IPS-20b (cell line): ENCODE data around the gene GJD4.

Experiments
- H3K27ac ChIP-seq: one replicate; pipeline ENCODE4 v1.5.1; 2013; ENCODE audit warnings: low read length
- H3K27me3 ChIP-seq: 2 replicates; pipeline ENCODE4 v1.6.1; 2013; ENCODE audit warnings: mild to moderate bottlenecking, low read length, inconsistent platforms; ENCODE audit not compliant: insufficient read depth
- H3K36me3 ChIP-seq: 2 replicates; pipeline ENCODE4 v1.6.1; 2013; ENCODE audit warnings: low read depth, mild to moderate bottlenecking, inconsistent platforms, low read length, moderate library complexity; ENCODE audit not compliant: insufficient read depth
- H3K4me1 ChIP-seq: 2 replicates; pipeline ENCODE4 v1.6.1; 2013; ENCODE audit warnings: mild to moderate bottlenecking, control low read depth, inconsistent platforms, low read length, moderate library complexity; ENCODE audit not compliant: insufficient read depth
- H3K4me3 ChIP-seq: 2 replicates; pipeline ENCODE4 v1.5.1; 2013; ENCODE audit warnings: mild to moderate bottlenecking, low read length, inconsistent platforms
- H3K9ac ChIP-seq: 2 replicates; pipeline ENCODE4 v1.6.1; 2013; ENCODE audit warnings: low read depth, mild to moderate bottlenecking, inconsistent platforms, low read length, moderate library complexity
- H3K9me3 ChIP-seq: 2 replicates; pipeline ENCODE4 v1.6.1; 2013; ENCODE audit warnings: mild to moderate bottlenecking, low read depth, low read length, inconsistent platforms; ENCODE audit not compliant: insufficient read depth

Gene GJD4, protein sequence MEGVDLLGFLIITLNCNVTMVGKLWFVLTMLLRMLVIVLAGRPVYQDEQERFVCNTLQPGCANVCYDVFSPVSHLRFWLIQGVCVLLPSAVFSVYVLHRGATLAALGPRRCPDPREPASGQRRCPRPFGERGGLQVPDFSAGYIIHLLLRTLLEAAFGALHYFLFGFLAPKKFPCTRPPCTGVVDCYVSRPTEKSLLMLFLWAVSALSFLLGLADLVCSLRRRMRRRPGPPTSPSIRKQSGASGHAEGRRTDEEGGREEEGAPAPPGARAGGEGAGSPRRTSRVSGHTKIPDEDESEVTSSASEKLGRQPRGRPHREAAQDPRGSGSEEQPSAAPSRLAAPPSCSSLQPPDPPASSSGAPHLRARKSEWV

DNA sequence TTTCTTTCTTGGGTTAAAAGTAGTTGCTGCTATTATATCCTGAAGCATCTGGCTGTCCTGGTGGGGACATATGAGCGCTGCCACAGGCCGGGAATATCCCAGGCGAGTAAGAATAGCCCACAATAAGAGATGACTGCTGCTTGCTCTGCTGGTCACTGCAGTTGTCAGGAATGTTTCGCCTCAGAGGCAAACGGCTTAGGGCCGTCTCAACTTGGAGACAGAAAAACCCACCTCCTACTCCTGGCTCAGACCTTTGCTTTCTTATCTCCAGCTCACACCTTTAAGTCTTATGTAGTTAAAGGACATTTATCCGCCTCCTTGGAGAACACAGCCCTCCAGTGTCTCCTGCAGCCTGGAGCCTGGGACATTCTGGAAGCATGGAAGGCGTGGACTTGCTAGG is at the start of gene GJD4:
Gene GJD4, plus strand, starts transcription at position 151 of the 400 bp plus-strand sequence. Its CDS starts 227 bp downstream, at position 378.
- Histone ChIP-seq H3K9ac (no peak within 1 kb of the TSS), H3K9me3 (peaks cover 4% of the 10 kb centered on the region), H3K27me3 (no peaks in the 10 kb centered on the region), H3K4me3 (no peak within 1 kb of the TSS), H3K36me3 (no peaks in the 10 kb centered on the region), H3K4me1 (no peaks in the 10 kb centered on the region), H3K27ac (no peak within 1 kb of the TSS)

DNA sequence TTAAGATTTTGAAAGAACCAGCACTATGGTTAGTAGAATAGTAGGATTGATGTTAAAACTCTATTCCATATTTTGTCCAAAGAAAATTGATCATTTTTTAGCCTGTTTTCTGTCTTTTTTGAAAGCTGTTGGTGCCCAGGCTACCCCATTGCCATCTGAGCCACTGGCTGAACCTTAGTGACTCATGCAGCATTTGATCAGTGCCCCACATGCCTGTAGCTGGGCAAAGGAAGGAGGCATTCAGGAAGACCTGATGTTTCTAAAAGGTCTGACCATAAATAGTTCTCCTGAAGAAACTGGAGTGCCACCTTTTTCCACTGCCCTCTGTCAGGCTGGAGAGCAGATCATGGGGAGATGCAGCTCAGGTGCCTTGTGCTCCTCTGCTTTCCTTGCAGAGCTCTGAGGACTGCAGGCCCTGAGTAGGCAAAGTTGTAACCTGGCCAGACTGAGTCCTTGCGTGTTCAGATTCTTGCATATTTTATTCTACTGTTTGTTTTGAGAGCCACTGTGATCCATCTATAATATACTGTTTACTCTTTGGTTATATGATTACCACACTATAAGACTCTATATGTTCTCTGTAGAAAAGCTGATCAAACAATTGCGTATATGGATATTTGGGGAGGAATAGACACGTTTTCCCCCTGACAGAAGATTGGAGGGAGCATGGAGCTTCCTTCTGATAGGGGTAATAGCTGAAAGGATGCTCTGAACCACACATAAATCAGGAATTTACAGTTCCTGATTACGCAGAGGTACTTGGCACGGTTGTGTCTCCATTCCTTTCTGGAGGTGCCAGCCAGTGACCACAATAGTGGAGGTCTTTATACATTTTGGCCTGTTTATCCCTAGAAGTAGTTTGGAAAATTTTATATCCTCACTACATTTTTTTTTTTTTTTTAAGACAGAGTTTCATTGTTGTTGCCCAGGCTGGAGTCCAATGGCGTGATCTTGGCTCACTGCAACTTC is 48.9 kb upstream of the GJD4 start:
- Histone ChIP-seq H3K4me3 (no peak overlapping the region), H3K4me1 (peaks cover 4% of the 10 kb centered on the region; the same call in 1 of the 2 replicates), H3K9ac (no peak overlapping the region), H3K27ac (no peak overlapping the region), H3K9me3 (no peaks in the 10 kb centered on the region), H3K27me3 (no peaks in the 10 kb centered on the region), H3K36me3 (0 out of 2 replicates have a peak, but pooled peaks cover 6% of the 10 kb centered on the region)

DNA sequence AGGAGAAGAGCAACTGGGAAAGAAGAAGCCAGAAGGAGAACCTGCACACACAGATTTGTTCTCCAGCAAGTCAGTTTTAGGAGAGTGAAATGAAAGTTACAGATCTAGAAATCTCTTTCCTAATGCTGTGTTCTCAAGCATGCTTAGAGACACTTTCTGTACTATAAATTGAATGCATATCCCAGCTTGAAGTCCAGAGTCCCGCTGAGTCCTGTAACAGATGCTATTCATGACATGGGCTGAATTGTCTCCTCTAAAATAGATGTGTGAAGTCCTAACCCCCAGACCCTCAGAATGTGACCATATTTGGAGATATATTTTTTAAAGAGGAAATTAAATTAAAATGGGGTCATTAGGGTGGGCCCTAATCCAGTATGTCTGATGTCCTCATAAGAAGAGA is 46.9 kb upstream of the GJD4 start:
- no peaks in the 10 kb centered on the region for H3K9me3 ChIP-seq
- H3K36me3 ChIP-seq = 0 out of 2 replicates have a peak, but pooled peaks cover 2% of the 10 kb centered on the region
- no peaks in the 10 kb centered on the region for H3K27me3 ChIP-seq
- no peak overlapping the region for H3K4me3 ChIP-seq
- no peak overlapping the region for H3K27ac ChIP-seq
- H3K9ac ChIP-seq = no peak overlapping the region
- H3K4me1 ChIP-seq = peaks cover 4% of the 10 kb centered on the region; the same call in 1 of the 2 replicates

DNA sequence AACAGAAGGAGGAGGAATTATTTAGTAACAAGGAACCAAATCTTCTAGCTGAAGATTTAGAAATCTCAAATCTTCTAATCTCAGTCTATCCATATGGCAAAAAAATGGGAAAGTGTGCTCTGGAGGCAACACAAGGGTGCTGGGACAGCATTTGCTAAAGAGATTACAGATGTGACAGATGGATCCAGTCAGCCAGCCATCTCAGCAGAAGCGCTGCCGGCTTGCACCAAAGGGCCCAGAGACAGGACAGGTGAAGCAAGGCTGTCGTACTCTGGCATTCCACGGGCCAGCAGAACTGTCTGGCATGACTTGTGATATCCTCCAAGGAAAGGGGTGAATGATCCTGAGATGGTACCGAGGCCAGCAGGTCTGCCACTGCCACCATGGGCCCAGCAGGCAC is 45.7 kb upstream of the GJD4 start:
- no peaks in the 10 kb centered on the region for H3K36me3 ChIP-seq
- peaks cover 4% of the 10 kb centered on the region; the same call in 1 of the 2 replicates for H3K4me1 ChIP-seq
- H3K9me3 ChIP-seq = no peaks in the 10 kb centered on the region
- H3K27ac ChIP-seq = no peak overlapping the region
- no peak overlapping the region for H3K9ac ChIP-seq
- H3K4me3 ChIP-seq = no peak overlapping the region
- H3K27me3 ChIP-seq = no peaks in the 10 kb centered on the region

DNA sequence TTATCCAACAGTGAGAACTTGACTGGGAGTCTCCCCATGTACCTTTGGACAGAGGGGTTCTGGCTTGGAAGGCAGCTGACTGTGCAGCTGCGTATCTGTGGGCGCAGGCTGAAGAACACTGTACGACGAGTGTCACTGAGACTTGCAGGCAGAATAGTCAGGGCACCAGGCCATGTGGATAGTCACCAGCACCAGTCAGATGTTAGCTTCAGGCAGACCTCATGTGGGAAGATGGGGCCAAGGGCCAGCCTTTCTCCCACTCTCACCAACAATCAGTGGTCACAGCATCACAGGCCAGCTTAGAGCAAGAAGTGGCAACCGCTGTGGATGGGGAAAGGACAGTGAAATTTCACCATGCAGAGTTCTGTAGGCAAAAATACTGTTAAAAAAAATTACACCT is 43.4 kb upstream of the GJD4 start:
- Histone ChIP-seq H3K36me3 (peaks cover 7% of the 10 kb centered on the region; the same call in 1 of the 2 replicates), H3K27me3 (no peaks in the 10 kb centered on the region), H3K9me3 (no peaks in the 10 kb centered on the region), H3K27ac (no peak overlapping the region), H3K9ac (no peak overlapping the region), H3K4me1 (peaks cover 4% of the 10 kb centered on the region; the same call in 1 of the 2 replicates), H3K4me3 (no peak overlapping the region)

DNA sequence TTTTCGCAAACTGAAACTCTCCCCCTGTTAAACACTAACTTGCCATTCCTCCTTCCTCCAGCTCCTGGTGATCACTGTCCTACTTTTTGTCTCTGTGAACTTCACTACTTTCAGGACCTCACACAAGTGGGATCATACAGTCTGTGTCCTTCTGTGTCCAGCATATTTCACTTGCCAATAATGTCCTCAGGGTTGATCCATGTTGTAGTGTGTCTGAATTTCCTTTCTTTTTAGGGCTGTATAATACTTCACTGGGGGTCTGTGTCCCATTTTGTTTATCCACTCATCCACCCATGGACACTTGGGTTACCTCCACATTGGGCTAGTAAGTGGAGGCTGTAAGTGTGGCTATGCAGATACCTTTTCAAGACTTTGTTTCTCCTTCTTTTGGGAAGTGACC is 42.7 kb upstream of the GJD4 start:
- H3K9ac ChIP-seq = no peak overlapping the region
- H3K4me3 ChIP-seq = no peak overlapping the region
- H3K4me1 ChIP-seq = peaks cover 4% of the 10 kb centered on the region; the same call in 1 of the 2 replicates
- no peaks in the 10 kb centered on the region for H3K9me3 ChIP-seq
- no peak overlapping the region for H3K27ac ChIP-seq
- H3K27me3 ChIP-seq = no peaks in the 10 kb centered on the region
- peaks cover 7% of the 10 kb centered on the region; the same call in 1 of the 2 replicates for H3K36me3 ChIP-seq

DNA sequence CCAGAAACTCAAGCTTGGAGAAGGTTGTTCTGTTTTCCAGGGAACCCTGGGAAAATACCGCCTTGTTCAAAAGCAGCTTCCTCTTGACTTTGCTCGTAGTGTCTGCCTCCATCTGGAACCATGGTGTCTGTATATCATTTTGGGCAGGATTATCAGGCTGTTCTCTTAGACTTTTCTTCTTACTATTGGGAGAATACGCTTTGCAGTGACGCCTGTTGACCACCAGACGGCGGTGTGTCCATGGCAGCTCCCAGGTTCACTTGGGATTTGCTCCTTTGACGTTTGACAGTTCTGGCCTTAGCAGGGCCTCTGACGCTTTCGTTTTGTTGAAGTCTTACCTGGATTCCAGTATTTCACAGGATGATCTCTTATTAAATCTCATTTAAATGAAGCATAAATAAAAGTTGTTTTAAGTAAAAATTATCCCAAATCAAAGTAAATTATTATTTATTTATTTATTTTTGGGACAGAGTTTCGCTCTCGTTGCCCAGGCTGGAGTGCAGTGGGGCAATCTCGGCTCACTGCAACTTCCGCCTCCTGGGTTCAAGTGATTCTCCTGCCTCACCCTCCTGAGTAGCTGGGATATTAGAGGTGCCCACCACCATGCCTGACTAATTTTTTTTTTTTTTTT is 41.8 kb upstream of the GJD4 start:
- Histone ChIP-seq H3K27ac (no peak overlapping the region), H3K9me3 (no peaks in the 10 kb centered on the region), H3K27me3 (no peaks in the 10 kb centered on the region), H3K9ac (no peak overlapping the region), H3K36me3 (peaks cover 7% of the 10 kb centered on the region; the same call in 1 of the 2 replicates), H3K4me3 (no peak overlapping the region), H3K4me1 (no peaks in the 10 kb centered on the region)

DNA sequence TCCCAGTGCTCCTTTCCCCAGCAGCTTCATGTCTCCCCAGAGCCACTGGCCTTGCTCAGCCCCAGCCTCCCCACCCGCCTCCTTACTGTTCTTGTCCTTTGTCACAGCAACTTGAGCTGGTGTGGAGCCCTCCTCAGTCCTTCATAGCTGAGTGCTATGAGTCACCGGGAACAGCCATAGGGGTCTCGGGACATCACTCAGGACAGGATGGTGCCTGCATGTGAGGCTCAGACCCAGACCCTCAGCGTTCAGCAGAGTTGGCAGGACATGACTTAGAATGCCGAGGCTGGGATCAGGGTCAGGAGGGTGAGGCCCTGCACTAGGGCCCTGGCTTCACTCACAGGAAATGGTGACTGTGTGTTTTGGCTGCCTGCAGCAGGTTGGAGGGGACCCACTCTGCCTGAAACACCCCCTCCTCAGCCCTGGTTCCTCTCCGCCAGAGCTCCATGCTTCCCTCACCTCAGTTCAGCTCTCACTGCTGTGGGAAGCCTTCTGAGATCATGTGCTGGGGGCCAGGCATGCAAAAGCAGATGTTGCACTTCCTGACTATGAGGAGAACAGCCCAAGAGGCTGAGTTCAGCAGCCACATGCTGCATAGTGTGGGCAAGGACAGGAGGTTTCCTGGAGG is 40.7 kb upstream of the GJD4 start:
- Histone ChIP-seq H3K4me1 (no peaks in the 10 kb centered on the region), H3K27ac (no peak overlapping the region), H3K27me3 (no peaks in the 10 kb centered on the region), H3K9ac (no peak overlapping the region), H3K4me3 (no peak overlapping the region), H3K36me3 (peaks cover 14% of the 10 kb centered on the region; the same call in 1 of the 2 replicates), H3K9me3 (no peaks in the 10 kb centered on the region)

DNA sequence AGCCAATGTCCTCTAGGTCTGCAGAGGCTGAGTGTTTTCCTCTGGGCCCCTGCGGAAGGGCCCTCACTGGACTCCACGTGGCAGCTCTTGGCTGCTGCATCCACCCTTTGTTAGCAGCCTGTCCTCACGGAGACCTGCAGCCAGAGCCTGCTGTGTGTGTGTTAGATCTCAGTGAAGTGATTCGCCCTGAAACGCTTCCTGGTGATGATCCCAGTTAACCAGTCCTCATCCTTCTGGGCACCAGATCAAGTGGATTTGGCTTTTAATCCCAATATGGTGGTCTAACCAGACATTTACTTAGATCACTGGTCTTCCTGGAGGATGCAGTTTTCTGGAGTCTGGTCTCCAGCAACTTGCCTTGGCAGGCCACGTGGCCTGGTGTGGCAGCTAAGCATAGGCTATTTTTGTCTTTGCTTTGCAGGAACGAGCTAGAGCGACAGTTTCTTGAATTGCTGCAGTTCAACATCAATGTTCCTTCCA is 39.5 kb upstream of the GJD4 start:
- Histone ChIP-seq H3K9me3 (no peaks in the 10 kb centered on the region), H3K4me3 (no peak overlapping the region), H3K27ac (no peak overlapping the region), H3K9ac (no peak overlapping the region), H3K36me3 (peaks cover 19% of the 10 kb centered on the region; the same call in 1 of the 2 replicates), H3K27me3 (no peaks in the 10 kb centered on the region), H3K4me1 (no peaks in the 10 kb centered on the region)

DNA sequence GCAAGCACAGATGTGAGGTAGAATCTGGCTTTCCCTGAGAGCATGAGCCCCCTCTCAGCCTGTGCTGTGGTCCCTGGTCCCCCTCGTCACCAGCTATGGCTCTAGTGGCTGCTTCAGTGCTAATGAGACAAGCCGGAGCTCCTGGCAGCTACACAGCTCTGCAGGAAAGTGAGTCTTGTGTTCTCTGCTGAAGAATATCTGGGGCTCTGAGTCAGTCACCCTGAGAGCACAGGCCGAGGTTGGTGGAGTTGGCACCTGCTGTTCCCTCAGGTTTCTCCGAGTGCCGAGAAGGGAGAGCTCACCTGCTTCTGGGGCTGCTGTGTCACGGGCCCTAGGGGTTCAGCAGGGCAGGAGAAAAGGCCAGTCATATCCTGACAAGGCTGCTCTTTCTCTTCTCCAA is 37.2 kb upstream of the GJD4 start:
- Histone ChIP-seq H3K9me3 (no peaks in the 10 kb centered on the region), H3K4me1 (no peaks in the 10 kb centered on the region), H3K36me3 (peaks cover 19% of the 10 kb centered on the region; the same call in 1 of the 2 replicates), H3K27ac (no peak overlapping the region), H3K4me3 (no peak overlapping the region), H3K27me3 (no peaks in the 10 kb centered on the region), H3K9ac (no peak overlapping the region)
